ENCODE data around the gene LHX6. TPM values are rescaled to one million over a fixed set of nuclear protein-coding genes. Genes with fewer than 3 reads are reported as not detected.

LHX6 gene
- total and polyA plus RNA-seq, 9 of the 15 experiments (the other 6 are each of a cell fraction or from before 2014, with no cell fraction given) = 2.8 to 16.3 (median 7.9) TPM

DNA sequence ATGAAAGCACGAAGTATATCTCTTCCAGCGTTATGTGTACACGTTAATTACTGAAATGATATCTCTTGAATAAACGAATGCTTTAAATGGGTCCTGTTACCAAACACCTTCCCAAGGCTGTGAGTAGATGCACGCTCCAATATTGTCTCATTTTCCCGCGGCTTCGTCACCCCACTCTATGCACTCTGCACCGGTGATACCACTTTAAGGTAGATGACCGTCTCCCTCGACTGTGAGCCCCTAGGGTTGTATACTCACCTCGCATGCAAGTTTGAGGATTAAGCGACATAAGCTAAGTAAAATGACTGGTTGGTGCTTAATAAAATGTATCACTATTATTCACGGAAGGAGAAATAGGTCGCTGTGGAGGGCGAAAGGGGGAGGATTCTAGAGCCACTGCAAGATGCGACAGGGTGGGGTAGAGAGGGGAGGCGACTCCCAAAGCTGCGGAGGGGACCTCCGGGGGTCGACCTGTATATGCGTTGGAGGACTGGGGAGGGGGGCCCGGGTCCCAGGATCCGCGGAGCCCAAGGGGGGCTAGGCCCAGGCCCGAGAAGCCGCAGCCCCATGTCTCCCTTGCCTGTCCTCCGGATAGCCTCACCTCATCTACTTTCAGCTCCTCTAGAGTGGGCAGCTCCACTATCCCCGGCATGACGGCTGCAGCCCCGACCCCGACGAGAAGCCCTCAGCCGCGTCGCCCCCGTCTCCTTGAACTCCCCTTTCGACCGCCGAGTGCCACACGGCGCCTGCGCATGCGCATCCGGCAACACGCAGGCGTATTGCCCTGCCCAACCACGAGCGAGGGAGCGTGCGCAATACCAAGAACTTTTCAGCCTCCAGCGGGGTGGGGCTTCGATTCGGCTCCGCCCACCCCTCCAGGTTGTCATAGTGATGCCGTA is 69.5 kb downstream of the LHX6 start, which contains the start of the genes MORN5 and NDUFA8:
Gene MORN5, plus strand, starts transcription at position 883 of the 899 bp plus-strand sequence. CDS start 65 bp downstream, outside the sequence.
Gene NDUFA8, minus strand, starts transcription at position 754 of the 899 bp plus-strand sequence. Its CDS starts 102 bp downstream, at position 652.
- peaks cover 51% of the 10 kb centered on the region for H3K79me2 ChIP-seq (ENCODE audit: control insufficient read depth, insufficient read depth, low read length)
- H3K36me3 ChIP-seq (ENCODE audit: control insufficient read depth, insufficient read depth, low read length) = peaks cover 20% of the 10 kb centered on the region
- H2AFZ ChIP-seq (ENCODE audit: low read depth, low read length) = peak within 1 kb of the TSS; percentile 99
- POLR2A ChIA-PET = interaction anchor here (1.3 to 2.2 kb wide), 2 partner anchors 13 to 96 kb away, joined by 3 to 10 read pairs; no protein-coding TSS in a partner anchor
- no peaks in the 10 kb centered on the region for H3K9me1 ChIP-seq (ENCODE audit: control insufficient read depth, insufficient read depth, low read length)
- intact Hi-C loops (cut with micrococcal nuclease) (loop anchor here (5.0 kb wide), 2 partner anchors 53 to 103 kb away; partner anchors contain the start of genes MRRF and RBM18), in situ Hi-C loops (cut with MboI) (no loop called here)
- TSS peak; percentile 81 for BruUV-seq (replicated peaks)
- H4K20me1 ChIP-seq (replicated peaks; ENCODE audit: control insufficient read depth, insufficient read depth, low read length) = peaks cover 4% of the 10 kb centered on the region; the same call in 1 of the 2 replicates
- under 1% methylated on average over 45 of the region's 56 CpGs for WGBS (ENCODE audit: insufficient coverage, low coverage, missing lambda C conversion rate)
- H3K4me3 ChIP-seq = peak within 1 kb of the TSS; percentile 93
- ATAC-seq (peak; percentile 96), DNase-seq (ENCODE audit: extremely low read depth in 1 of 4, low spot score in 3 of 4) (peak; percentile 98 to 99 (median 99)), FAIRE-seq (peak; percentile 99)
- H3K4me2 ChIP-seq (ENCODE audit: insufficient read depth, low read length) = peak within 1 kb of the TSS; percentile 99
- H3K9me3 ChIP-seq (replicated peaks; ENCODE audit: control insufficient read depth, insufficient read depth, low read depth, low read length) = peaks cover 4% of the 10 kb centered on the region; the same call in 1 of the 2 replicates
- peak within 1 kb of the TSS; percentile 90 for H3K27ac ChIP-seq (ENCODE audit: extremely low read depth, low read depth, low read length)
- CTCF ChIA-PET (ENCODE audit: low intra/inter-chr PET ratio) = no interaction called here
- H3K4me1 ChIP-seq (replicated peaks in 1 of 2; ENCODE audit: control insufficient read depth in 2 of 2, insufficient read depth in 2 of 2, low read length in 2 of 2) = peaks cover 8 to 11% of the 10 kb centered on the region in 2 experiments; a peak in 4 of 5 replicates
- H3K9ac ChIP-seq (ENCODE audit: insufficient read depth in 1 of 2, low read depth in 2 of 2, low read length in 2 of 2) = peak within 1 kb of the TSS; percentile 95 to 98
- H3K27me3 ChIP-seq (ENCODE audit: control insufficient read depth in 2 of 2, insufficient read depth in 2 of 2, low read length in 2 of 2) = no peaks in the 10 kb centered on the region; a peak in 1 of 5 replicates
- TF ChIP-seq TAF7 (tag; IDR thresholded peaks at IDR 0.05) = 0 out of 2 replicates have a peak, but pooled peaks have one; percentile 38
- no peak for TF ChIP-seq MAFK (IDR thresholded peaks at IDR 0.05; ENCODE audit: low read length)
- TF ChIP-seq POU5F1 (IDR thresholded peaks at IDR 0.05; ENCODE audit: borderline replicate concordance, low read depth, low read length, partially characterized antibody) = peak; percentile 79
- no peak for TF ChIP-seq HMGN3 (IDR thresholded peaks at IDR 0.05; ENCODE audit: borderline replicate concordance, extremely low read depth, insufficient read length, low read depth, low read length)
- TF ChIP-seq MBD2 (IDR thresholded peaks at IDR 0.05; ENCODE audit: borderline replicate concordance, low read depth) = peak; percentile 70; the same call in 1 of the 2 replicates
- TF ChIP-seq ZC3H8 (IDR thresholded peaks at IDR 0.05) = no peak
- no peak for TF ChIP-seq SOX6 (IDR thresholded peaks at IDR 0.05)
- TF ChIP-seq CHCHD3 (CRISPR knock-in tag; IDR thresholded peaks at IDR 0.05) = no peak
- no peak for TF ChIP-seq SLC30A9 (CRISPR knock-in tag; IDR thresholded peaks at IDR 0.05)
- TF ChIP-seq, protein P1, sequence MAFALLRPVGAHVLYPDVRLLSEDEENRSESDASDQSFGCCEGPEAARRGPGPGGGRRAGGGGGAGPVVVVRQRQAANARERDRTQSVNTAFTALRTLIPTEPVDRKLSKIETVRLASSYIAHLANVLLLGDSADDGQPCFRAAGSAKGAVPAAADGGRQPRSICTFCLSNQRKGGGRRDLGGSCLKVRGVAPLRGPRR (CRISPR knock-in tag; IDR thresholded peaks at IDR 0.05) = no peak
- TF ChIP-seq BACH1 (tag; IDR thresholded peaks at IDR 0.05) = no peak
- no peak for TF ChIP-seq KLF1 (tag; IDR thresholded peaks at IDR 0.05)
- peak in 1 of 2 experiments; percentile 69; a peak in 1 of 4 replicates for TF ChIP-seq CSDE1 (IDR thresholded peaks at IDR 0.05)
- TF ChIP-seq CBFB (CRISPR knock-in tag; IDR thresholded peaks at IDR 0.05) = 0 out of 2 replicates have a peak, but pooled peaks have one; percentile 12
- TF ChIP-seq PHF8 (IDR thresholded peaks at IDR 0.05; ENCODE audit: borderline replicate concordance, low read length) = peak; percentile 95
- no peak for TF ChIP-seq ZKSCAN8 (CRISPR knock-in tag; IDR thresholded peaks at IDR 0.05)
- no peak for TF ChIP-seq ZNF384 (IDR thresholded peaks at IDR 0.05; ENCODE audit: low read depth, low read length)
- TF ChIP-seq, protein P2, sequence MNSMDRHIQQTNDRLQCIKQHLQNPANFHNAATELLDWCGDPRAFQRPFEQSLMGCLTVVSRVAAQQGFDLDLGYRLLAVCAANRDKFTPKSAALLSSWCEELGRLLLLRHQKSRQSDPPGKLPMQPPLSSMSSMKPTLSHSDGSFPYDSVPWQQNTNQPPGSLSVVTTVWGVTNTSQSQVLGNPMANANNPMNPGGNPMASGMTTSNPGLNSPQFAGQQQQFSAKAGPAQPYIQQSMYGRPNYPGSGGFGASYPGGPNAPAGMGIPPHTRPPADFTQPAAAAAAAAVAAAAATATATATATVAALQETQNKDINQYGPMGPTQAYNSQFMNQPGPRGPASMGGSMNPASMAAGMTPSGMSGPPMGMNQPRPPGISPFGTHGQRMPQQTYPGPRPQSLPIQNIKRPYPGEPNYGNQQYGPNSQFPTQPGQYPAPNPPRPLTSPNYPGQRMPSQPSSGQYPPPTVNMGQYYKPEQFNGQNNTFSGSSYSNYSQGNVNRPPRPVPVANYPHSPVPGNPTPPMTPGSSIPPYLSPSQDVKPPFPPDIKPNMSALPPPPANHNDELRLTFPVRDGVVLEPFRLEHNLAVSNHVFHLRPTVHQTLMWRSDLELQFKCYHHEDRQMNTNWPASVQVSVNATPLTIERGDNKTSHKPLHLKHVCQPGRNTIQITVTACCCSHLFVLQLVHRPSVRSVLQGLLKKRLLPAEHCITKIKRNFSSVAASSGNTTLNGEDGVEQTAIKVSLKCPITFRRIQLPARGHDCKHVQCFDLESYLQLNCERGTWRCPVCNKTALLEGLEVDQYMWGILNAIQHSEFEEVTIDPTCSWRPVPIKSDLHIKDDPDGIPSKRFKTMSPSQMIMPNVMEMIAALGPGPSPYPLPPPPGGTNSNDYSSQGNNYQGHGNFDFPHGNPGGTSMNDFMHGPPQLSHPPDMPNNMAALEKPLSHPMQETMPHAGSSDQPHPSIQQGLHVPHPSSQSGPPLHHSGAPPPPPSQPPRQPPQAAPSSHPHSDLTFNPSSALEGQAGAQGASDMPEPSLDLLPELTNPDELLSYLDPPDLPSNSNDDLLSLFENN (IDR thresholded peaks at IDR 0.05; ENCODE audit: low read depth in 2 of 2, low read length in 2 of 2) = no peak
- no peak for TF ChIP-seq FOXP1 (CRISPR knock-in tag; IDR thresholded peaks at IDR 0.05)

All from K562 (cell line).